ENCODE results near the gene BICDL2.

Gene BICDL2

GRCh38 chr16:2999929-3000328, 36.8 kb downstream of the BICDL2 start:
- Histone ChIP-seq H3K4me1 (ENCODE audit: insufficient read depth, low read length) (no peaks in the 10 kb centered on the region), H3K4me3 (ENCODE audit: low read length) (no peak overlapping the region), H3K27me3 (ENCODE audit: insufficient read depth, low read length) (peaks cover 2% of the 10 kb centered on the region; the same call in 1 of the 2 replicates), H3K36me3 (ENCODE audit: insufficient read depth, low read depth, low read length) (no peaks in the 10 kb centered on the region), H3K27ac (ENCODE audit: low read length) (no peak overlapping the region), H3K9ac (ENCODE audit: low read depth, low read length) (no peak overlapping the region), H3K9me3 (ENCODE audit: insufficient read depth, low read depth, low read length) (no peaks in the 10 kb centered on the region)

GRCh38 chr16:2996298-2996697, 40.4 kb downstream of the BICDL2 start:
- H3K27ac ChIP-seq (ENCODE audit: low read length), result no peak overlapping the region
- H3K9ac ChIP-seq (ENCODE audit: low read depth, low read length), result no peak overlapping the region
- no peaks in the 10 kb centered on the region for H3K4me1 ChIP-seq (ENCODE audit: insufficient read depth, low read length)
- no peak overlapping the region for H3K4me3 ChIP-seq (ENCODE audit: low read length)
- no peaks in the 10 kb centered on the region for H3K9me3 ChIP-seq (ENCODE audit: insufficient read depth, low read depth, low read length)
- H3K36me3 ChIP-seq (ENCODE audit: insufficient read depth, low read depth, low read length), result no peaks in the 10 kb centered on the region
- H3K27me3 ChIP-seq (ENCODE audit: insufficient read depth, low read length), result no peaks in the 10 kb centered on the region

- Histone ChIP-seq H3K9me3 (ENCODE audit: insufficient read depth, low read depth, low read length) (no peaks in the 10 kb centered on the region), H3K27ac (ENCODE audit: low read length) (no peak overlapping the region), H3K9ac (ENCODE audit: low read depth, low read length) (no peak overlapping the region), H3K4me1 (ENCODE audit: insufficient read depth, low read length) (peaks cover 4% of the 10 kb centered on the region; the same call in 1 of the 2 replicates), H3K27me3 (ENCODE audit: insufficient read depth, low read length) (no peaks in the 10 kb centered on the region; the same call in 1 of the 2 replicates), H3K4me3 (ENCODE audit: low read length) (no peak overlapping the region), H3K36me3 (ENCODE audit: insufficient read depth, low read depth, low read length) (no peaks in the 10 kb centered on the region)
These were observed 44.2 kb downstream of the BICDL2 start for GRCh38 chr16:2992383-2993081.

- Histone ChIP-seq H3K9me3 (ENCODE audit: insufficient read depth, low read depth, low read length) (no peaks in the 10 kb centered on the region), H3K27ac (ENCODE audit: low read length) (no peak overlapping the region), H3K36me3 (ENCODE audit: insufficient read depth, low read depth, low read length) (no peaks in the 10 kb centered on the region), H3K9ac (ENCODE audit: low read depth, low read length) (no peak overlapping the region), H3K4me1 (ENCODE audit: insufficient read depth, low read length) (peaks cover 4% of the 10 kb centered on the region; the same call in 1 of the 2 replicates), H3K27me3 (ENCODE audit: insufficient read depth, low read length) (no peaks in the 10 kb centered on the region; the same call in 1 of the 2 replicates), H3K4me3 (ENCODE audit: low read length) (no peak overlapping the region)
These were observed 45.0 kb downstream of the BICDL2 start for GRCh38 chr16:2991566-2992261.

- Histone ChIP-seq H3K4me1 (ENCODE audit: insufficient read depth, low read length) (peaks cover 4% of the 10 kb centered on the region; the same call in 1 of the 2 replicates), H3K9ac (ENCODE audit: low read depth, low read length) (no peak overlapping the region), H3K4me3 (ENCODE audit: low read length) (no peak overlapping the region), H3K27me3 (ENCODE audit: insufficient read depth, low read length) (no peaks in the 10 kb centered on the region; the same call in 1 of the 2 replicates), H3K36me3 (ENCODE audit: insufficient read depth, low read depth, low read length) (no peaks in the 10 kb centered on the region), H3K27ac (ENCODE audit: low read length) (no peak overlapping the region), H3K9me3 (ENCODE audit: insufficient read depth, low read depth, low read length) (no peaks in the 10 kb centered on the region)
These were observed 45.9 kb downstream of the BICDL2 start for GRCh38 chr16:2990891-2991290.

GRCh38 chr16:2988590-2989099, 48.1 kb downstream of the BICDL2 start:
- Histone ChIP-seq H3K27ac (ENCODE audit: low read length) (no peak overlapping the region), H3K36me3 (ENCODE audit: insufficient read depth, low read depth, low read length) (no peaks in the 10 kb centered on the region), H3K4me1 (ENCODE audit: insufficient read depth, low read length) (peaks cover 4% of the 10 kb centered on the region; the same call in 1 of the 2 replicates), H3K4me3 (ENCODE audit: low read length) (no peak overlapping the region), H3K27me3 (ENCODE audit: insufficient read depth, low read length) (no peaks in the 10 kb centered on the region; the same call in 1 of the 2 replicates), H3K9me3 (ENCODE audit: insufficient read depth, low read depth, low read length) (no peaks in the 10 kb centered on the region), H3K9ac (ENCODE audit: low read depth, low read length) (no peak overlapping the region)

- Histone ChIP-seq H3K27ac (ENCODE audit: low read length) (no peak overlapping the region), H3K4me1 (ENCODE audit: insufficient read depth, low read length) (peaks cover 4% of the 10 kb centered on the region; the same call in 1 of the 2 replicates)
These were observed 48.9 kb downstream of the BICDL2 start for GRCh38 chr16:2987833-2988232.

GRCh38 chr16:2987286-2987685, 49.5 kb downstream of the BICDL2 start:
- no peak overlapping the region for H3K4me3 ChIP-seq (ENCODE audit: low read length)
- no peaks in the 10 kb centered on the region for H3K9me3 ChIP-seq (ENCODE audit: insufficient read depth, low read depth, low read length)
- H3K27me3 ChIP-seq (ENCODE audit: insufficient read depth, low read length), result no peaks in the 10 kb centered on the region; the same call in 1 of the 2 replicates
- no peak overlapping the region for H3K27ac ChIP-seq (ENCODE audit: low read length)
- peaks cover 6% of the 10 kb centered on the region for H3K4me1 ChIP-seq (ENCODE audit: insufficient read depth, low read length)
- H3K9ac ChIP-seq (ENCODE audit: low read depth, low read length), result no peak overlapping the region
- H3K36me3 ChIP-seq (ENCODE audit: insufficient read depth, low read depth, low read length), result no peaks in the 10 kb centered on the region

More at GRCh38 chr16:2987833-2988232, 48.9 kb downstream of the BICDL2 start:
- Histone ChIP-seq H3K27me3 (ENCODE audit: insufficient read depth, low read length) (no peaks in the 10 kb centered on the region; the same call in 1 of the 2 replicates), H3K4me3 (ENCODE audit: low read length) (no peak overlapping the region), H3K9ac (ENCODE audit: low read depth, low read length) (no peak overlapping the region), H3K9me3 (ENCODE audit: insufficient read depth, low read depth, low read length) (no peaks in the 10 kb centered on the region), H3K36me3 (ENCODE audit: insufficient read depth, low read depth, low read length) (no peaks in the 10 kb centered on the region)

- no peaks in the 10 kb centered on the region for H3K36me3 ChIP-seq (ENCODE audit: insufficient read depth, low read depth, low read length)
- no peak overlapping the region for H3K9ac ChIP-seq (ENCODE audit: low read depth, low read length)
- no peak overlapping the region for H3K27ac ChIP-seq (ENCODE audit: low read length)
- H3K4me3 ChIP-seq (ENCODE audit: low read length), result no peak overlapping the region
- peaks cover 9% of the 10 kb centered on the region for H3K4me1 ChIP-seq (ENCODE audit: insufficient read depth, low read length)
- H3K27me3 ChIP-seq (ENCODE audit: insufficient read depth, low read length), result no peaks in the 10 kb centered on the region; the same call in 1 of the 2 replicates
- H3K9me3 ChIP-seq (ENCODE audit: insufficient read depth, low read depth, low read length), result no peaks in the 10 kb centered on the region
These were observed 50.0 kb downstream of the BICDL2 start for GRCh38 chr16:2986623-2987188.

- no peaks in the 10 kb centered on the region for H3K9me3 ChIP-seq (ENCODE audit: insufficient read depth, low read depth, low read length)
- H3K4me1 ChIP-seq (ENCODE audit: insufficient read depth, low read length), result peaks cover 15% of the 10 kb centered on the region
- H3K27ac ChIP-seq (ENCODE audit: low read length), result no peak overlapping the region
- no peaks in the 10 kb centered on the region for H3K36me3 ChIP-seq (ENCODE audit: insufficient read depth, low read depth, low read length)
- H3K9ac ChIP-seq (ENCODE audit: low read depth, low read length), result no peak overlapping the region
- H3K27me3 ChIP-seq (ENCODE audit: insufficient read depth, low read length), result no peaks in the 10 kb centered on the region; the same call in 1 of the 2 replicates
- no peak overlapping the region for H3K4me3 ChIP-seq (ENCODE audit: low read length)
These were observed 50.8 kb downstream of the BICDL2 start for GRCh38 chr16:2985893-2986355.

GRCh38 chr16:2985462-2985861, 51.3 kb downstream of the BICDL2 start:
- Histone ChIP-seq H3K4me1 (ENCODE audit: insufficient read depth, low read length) (peaks cover 16% of the 10 kb centered on the region), H3K27ac (ENCODE audit: low read length) (no peak overlapping the region)

More at GRCh38 chr16:2985462-2985861, 51.3 kb downstream of the BICDL2 start:
- no peaks in the 10 kb centered on the region for H3K9me3 ChIP-seq (ENCODE audit: insufficient read depth, low read depth, low read length)
- H3K27me3 ChIP-seq (ENCODE audit: insufficient read depth, low read length), result no peaks in the 10 kb centered on the region; the same call in 1 of the 2 replicates
- no peaks in the 10 kb centered on the region for H3K36me3 ChIP-seq (ENCODE audit: insufficient read depth, low read depth, low read length)
- H3K9ac ChIP-seq (ENCODE audit: low read depth, low read length), result no peak overlapping the region
- no peak overlapping the region for H3K4me3 ChIP-seq (ENCODE audit: low read length)

Measured in iPS-20b (cell line).